ENCODE results near the gene UBE2I. TPM values are rescaled to one million over a fixed set of nuclear protein-coding genes. Genes with fewer than 3 reads are reported as not detected.

UBE2I gene
- total and polyA plus RNA-seq, 12 donors: 50.7 to 203 (median 89.2) TPM

GRCh38 chr16:1349351-1349750 lies 39.9 kb downstream of the UBE2I start:
- WGBS, 4 donors: 84 to 90% (median 87%) methylated on average over 15 to 16 of the region's 16 CpGs
- H3K27ac ChIP-seq: no peak overlapping the region
- H3K4me3 ChIP-seq: no peak overlapping the region
- DNase-seq: no peak
- H3K27me3 ChIP-seq: no peaks in the 10 kb centered on the region
- intact Hi-C loops (cut with DNase I): no loop called here
- peaks cover 14 to 32% of the 10 kb centered on the region in 2 donors for H3K4me1 ChIP-seq (replicated peaks in 1 of 2)
- no peaks in the 10 kb centered on the region for H3K9me3 ChIP-seq (replicated peaks in 1 of 3)
- TF ChIP-seq CTCF (IDR thresholded peaks at IDR 0.05): no peak
- no peak for TF ChIP-seq POLR2A (IDR thresholded peaks at IDR 0.05)
- peaks cover 0 to 32% of the 10 kb centered on the region in 2 donors for H3K36me3 ChIP-seq (replicated peaks in 1 of 2)

- peaks cover 0 to 32% of the 10 kb centered on the region in 2 donors for H3K36me3 ChIP-seq (replicated peaks in 1 of 2)
- H3K4me3 ChIP-seq: no peak overlapping the region
- H3K4me1 ChIP-seq (replicated peaks in 1 of 2): peaks cover 14 to 32% of the 10 kb centered on the region in 2 donors
- H3K27me3 ChIP-seq: no peaks in the 10 kb centered on the region
- no peaks in the 10 kb centered on the region for H3K9me3 ChIP-seq (replicated peaks in 1 of 3)
- intact Hi-C loops (cut with DNase I): loop anchor here in 1 of 2 donors (5.0 kb wide), 1 partner anchor 38 kb away; no protein-coding TSS in a partner anchor
- no peak overlapping the region for H3K27ac ChIP-seq
- no peak for DNase-seq
- WGBS, 4 donors: 89 to 94% (median 93%) methylated on average over 9 to 17 of the region's 17 CpGs
- no peak for TF ChIP-seq POLR2A (IDR thresholded peaks at IDR 0.05)
- TF ChIP-seq CTCF (IDR thresholded peaks at IDR 0.05): no peak
Measured at GRCh38 chr16:1349951-1350350, 40.5 kb downstream of the UBE2I start.

DNA sequence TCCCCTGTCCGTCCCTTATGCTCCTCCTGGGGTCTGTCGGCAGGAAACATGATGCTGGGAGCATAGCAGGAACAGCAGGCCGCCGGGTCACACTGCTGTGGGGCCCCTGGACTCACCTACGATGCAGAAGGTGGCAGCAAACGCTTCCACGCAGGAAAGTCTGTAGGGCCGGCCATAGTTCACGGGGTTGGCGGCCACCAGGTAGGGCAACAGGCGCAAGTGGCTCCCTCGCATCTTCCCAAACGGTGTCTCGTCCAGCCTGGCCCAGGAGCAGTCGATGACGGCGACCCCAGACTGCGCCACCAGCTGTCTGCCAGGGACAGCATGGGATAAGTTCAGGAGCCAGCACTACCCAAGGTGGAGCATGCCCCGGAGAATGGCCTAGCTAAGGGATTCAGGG lies 41.3 kb downstream of the UBE2I start:
- intact Hi-C loops (cut with DNase I): loop anchor here in 1 of 2 donors (5.0 kb wide), 1 partner anchor 38 kb away; no protein-coding TSS in a partner anchor

GRCh38 chr16:1351215-1351581 lies 41.8 kb downstream of the UBE2I start:
- Histone ChIP-seq H3K27ac (peak overlapping the region in 4 of 5 donors; percentile 1 to 85 (median 68)), H3K36me3 (replicated peaks in 1 of 2) (peaks cover 0 to 32% of the 10 kb centered on the region in 2 donors), H3K4me3 (peak overlapping the region; percentile 31 to 90 (median 56)), H3K27me3 (no peaks in the 10 kb centered on the region), H3K9me3 (replicated peaks in 1 of 3) (no peaks in the 10 kb centered on the region), H3K4me1 (replicated peaks in 1 of 2) (peaks cover 24 to 43% of the 10 kb centered on the region in 2 donors)
- TF ChIP-seq POLR2A (IDR thresholded peaks at IDR 0.05) (no peak), CTCF (IDR thresholded peaks at IDR 0.05) (no peak)
- intact Hi-C loops (cut with DNase I): loop anchor here in 1 of 2 donors (5.0 kb wide), 1 partner anchor 39 kb away; no protein-coding TSS in a partner anchor
- WGBS, 4 donors: 1% methylated on average over 30 to 34 of the region's 35 CpGs; no CpG with 5 or more reads in 2 of the 4 donors
- no peak for DNase-seq

More for the DNA sequence above, 41.3 kb downstream of the UBE2I start:
- no peak for TF ChIP-seq CTCF (IDR thresholded peaks at IDR 0.05)
- no peak for TF ChIP-seq POLR2A (IDR thresholded peaks at IDR 0.05)
- no peaks in the 10 kb centered on the region for H3K9me3 ChIP-seq (replicated peaks in 1 of 3)
- DNase-seq: no peak
- H3K4me3 ChIP-seq: peak overlapping the region in 2 of 4 donors; percentile 70 to 90
- no peaks in the 10 kb centered on the region for H3K27me3 ChIP-seq
- peaks cover 19 to 38% of the 10 kb centered on the region in 2 donors for H3K4me1 ChIP-seq (replicated peaks in 1 of 2)
- WGBS, 4 donors: 73 to 81% (median 78%) methylated on average over 12 to 19 of the region's 19 CpGs
- peaks cover 0 to 32% of the 10 kb centered on the region in 2 donors for H3K36me3 ChIP-seq (replicated peaks in 1 of 2)
- H3K27ac ChIP-seq: no peak overlapping the region

All from adrenal gland (tissue), 12 donors.